Activated CD4-positive, alpha-beta T cell treated with anti-CD3 and anti-CD28 coated beads for 48 hours (primary cell): ENCODE measurements around the gene ARMH4.
"Not testable (repeated sequence)": the region's sequence is repeated elsewhere in the genome, so short reads cannot be mapped to it uniquely, and the experiment has no call there.

Experiments used
- DNase-seq: peaks from one replicate; pipeline ENCODE4 v3.0.0-alpha.2; 2020

The ARMH4 gene

DNA sequence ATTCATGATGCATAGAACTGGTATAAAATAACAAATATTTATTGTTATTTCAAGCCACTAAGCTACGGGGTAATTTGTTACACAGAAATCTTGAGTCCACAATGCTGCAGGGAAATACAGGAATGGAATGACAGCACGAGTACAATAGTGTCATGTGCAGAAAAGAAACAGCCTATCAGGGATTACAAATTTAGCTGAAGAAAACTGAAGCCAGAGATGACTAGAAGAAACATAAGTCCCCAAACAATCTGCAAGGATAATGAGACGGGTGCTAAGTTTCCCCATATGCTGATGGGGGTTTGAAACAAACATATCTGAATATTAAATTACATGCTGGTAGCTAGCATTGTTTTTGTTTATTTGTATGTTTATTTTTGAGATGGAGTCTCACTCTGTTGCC, 8.9 kb downstream of the ARMH4 start:
- no peak for DNase-seq

DNA sequence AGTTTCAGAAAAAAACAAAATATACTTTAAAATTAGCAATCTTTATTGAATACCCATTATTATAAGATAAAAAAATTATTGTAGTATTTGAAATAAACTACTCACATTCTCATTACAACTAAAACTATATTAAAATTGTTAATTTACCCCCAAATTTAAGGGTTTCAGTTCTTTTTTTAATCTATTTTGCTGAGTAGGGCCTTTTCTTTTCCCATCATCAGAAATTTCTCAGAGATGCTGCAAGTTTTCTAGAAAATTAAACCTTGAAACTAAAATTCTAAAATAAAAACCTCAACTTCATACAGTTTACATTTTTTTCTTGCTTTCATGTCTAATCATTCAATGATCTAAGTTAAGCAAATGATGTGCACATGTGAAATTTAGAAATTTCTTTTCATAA, 10.1 kb downstream of the ARMH4 start:
- no peak for DNase-seq

DNA sequence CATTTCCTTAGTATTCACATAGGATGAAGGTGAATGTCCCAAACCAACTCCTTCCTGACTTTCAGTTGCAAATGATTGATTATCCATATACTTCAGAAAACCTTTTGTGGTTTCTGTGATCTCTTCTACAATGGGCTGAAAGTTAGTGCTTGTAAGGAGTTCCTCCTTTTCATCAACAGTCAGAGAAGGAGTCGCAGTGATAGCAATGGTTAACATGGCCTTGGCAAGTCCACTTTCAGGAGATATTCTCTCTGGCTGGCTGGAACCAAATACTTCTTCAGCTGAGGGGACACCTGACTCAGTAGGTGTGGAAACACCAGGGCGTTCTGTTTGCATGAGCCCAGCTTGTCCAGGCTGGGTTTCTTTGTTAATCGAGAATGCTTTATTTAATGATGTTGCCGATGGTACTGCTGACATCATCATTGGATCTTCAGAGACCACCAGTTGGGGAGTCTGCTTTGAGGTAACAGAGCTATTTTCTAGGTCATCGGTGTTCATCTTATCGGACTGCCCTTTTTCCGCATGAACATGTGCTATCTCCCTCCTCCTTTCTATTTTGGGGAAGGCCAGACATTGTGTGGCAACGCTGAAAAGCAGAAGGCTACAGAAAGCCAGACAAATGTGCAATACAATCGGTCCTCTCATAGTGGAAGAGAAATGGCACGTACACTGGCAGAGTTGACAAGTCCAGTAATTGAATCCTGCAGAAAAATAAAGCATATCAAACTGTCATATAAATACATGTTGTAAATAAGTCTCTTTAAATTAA, 13.1 kb downstream of the ARMH4 start:
- no peak for DNase-seq

DNA sequence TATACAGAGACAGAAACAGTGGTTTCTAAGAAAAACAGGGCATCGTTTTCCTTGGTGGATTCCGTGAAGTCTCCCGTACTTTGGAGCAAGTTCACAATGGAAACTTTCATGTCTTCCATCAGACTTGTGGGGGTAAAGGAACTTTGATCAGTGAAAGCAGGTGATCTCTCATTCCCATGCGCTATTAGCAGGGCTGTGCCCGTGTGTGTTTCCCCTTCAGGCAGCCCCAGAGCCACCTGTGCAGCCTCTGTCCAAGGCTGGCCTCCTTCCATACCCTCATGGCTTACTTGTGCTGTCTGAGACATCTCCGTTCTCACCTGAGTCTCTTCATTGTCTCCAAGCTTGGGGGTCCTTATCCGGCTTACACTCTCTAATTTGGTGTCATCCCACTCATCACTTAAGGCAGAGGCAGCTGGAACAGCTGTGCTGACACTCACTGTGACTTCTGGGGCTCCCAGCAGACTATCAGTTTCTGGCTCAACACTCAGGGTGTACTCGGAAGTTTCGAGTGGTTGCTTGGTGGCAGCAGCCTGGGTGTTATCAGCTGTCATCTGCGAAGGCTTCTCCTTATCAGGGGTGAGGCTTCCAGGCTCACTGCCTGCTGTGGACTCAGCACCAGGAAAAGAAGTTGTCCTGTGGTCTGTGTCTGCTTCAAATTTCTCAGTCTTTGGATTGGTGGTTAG, 13.8 kb downstream of the ARMH4 start:
- DNase-seq, result peak; percentile 6

DNA sequence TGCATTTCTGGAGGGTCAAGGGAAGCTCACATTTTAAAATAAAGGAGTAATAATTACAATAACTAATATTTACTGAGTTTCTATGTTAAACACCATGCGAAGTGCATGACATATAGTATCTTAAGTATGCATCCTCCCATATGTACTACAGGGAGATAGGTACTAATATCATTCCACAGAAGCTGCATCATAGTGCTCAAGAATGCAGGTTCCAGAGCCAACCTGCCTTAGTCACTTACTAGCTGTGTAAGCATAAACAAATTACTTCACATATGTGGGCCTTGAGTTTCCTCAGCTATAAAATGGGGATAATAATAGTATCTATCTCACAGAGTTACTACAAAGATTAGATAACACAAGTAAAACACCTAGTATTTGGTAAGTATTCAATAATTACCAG, 18.3 kb downstream of the ARMH4 start:
- DNase-seq, result no peak

DNA sequence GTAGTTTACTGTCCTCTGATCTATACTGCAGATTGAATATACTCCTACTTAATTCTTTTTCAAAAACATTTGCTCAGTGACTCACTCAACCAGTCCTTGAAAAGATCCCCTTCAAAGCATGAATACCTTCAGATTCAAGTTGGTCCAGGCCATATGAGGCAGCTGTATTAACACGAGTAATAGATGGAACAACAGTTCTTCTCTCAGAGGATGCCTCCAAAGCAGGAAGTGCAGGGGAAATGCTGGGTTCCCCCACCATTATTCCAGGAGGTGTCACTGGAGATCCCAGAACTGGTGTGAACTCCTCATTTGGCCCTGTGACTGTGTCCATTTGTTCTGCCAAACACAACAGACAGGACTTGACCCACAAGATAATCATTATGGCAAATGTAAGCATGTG, 20.6 kb downstream of the ARMH4 start:
- no peak for DNase-seq

DNA sequence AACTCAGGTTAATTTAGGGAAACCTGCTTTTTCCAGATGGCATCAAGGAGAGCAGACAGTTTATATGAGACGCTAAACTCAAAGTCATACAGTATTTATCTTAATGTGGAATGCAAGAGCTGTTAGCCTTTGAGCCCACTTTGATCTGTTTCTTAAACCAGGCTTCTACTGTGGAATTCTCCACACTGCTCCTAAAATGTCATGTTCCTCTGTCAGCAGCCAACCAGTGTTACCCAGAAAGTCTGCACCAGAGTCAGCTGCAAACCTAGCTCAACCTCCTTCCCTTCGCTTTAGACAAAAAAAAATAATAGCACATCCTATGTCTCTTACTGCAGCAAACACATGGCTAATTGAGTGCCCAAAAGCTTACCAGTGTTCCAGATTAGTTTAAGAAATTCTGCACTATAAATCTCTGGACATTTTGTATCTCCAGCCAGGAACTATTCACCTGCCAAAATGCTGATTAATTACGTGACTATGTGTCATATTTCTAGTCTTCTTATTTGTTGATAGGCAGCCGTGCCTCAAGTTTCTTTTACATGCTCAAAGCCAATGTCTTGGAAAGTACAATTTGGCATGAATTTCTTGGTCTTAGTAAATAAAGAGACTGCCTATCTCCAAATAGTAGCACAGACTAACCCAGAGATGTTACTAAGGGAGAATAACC, 21.8 kb downstream of the ARMH4 start:
- no peak for DNase-seq

DNA sequence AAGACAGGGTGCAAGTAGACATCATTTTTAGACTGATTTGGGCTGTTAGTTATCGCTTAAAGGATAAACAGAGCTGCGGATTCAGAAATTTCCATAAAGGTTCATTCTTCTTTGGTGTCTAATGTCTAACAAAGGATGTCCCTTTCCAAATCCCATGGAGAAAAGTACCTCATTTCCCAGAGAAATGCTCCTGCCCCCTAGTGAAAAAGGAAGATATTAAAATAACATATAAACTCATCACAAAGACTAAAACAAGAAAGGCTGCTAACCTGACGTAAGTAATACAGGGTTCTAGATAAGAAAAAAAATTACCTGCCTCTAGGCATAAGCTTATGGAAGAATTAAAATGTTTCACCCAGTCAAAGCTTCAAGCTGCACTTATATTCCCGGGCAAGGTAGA, 22.8 kb downstream of the ARMH4 start:
- no peak for DNase-seq

DNA sequence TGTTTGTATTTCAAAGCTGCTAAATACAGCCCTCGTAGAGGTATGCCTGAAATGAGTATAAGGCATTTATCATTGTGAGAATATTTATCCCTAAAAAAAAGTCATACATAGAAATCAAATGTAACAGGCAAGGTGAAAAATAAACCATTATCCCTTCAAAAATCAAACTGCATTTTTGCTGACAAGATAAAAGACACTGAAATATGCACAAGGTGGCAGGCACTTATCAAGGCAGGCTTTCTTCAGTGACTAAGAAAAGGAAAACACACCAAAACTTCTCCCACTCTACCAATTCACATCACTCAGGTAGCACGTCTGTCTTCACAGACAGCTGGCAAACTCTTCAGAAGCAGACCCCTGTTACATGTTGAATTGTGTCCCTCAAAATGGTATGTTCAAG, 23.6 kb downstream of the ARMH4 start:
- DNase-seq, result no peak

DNA sequence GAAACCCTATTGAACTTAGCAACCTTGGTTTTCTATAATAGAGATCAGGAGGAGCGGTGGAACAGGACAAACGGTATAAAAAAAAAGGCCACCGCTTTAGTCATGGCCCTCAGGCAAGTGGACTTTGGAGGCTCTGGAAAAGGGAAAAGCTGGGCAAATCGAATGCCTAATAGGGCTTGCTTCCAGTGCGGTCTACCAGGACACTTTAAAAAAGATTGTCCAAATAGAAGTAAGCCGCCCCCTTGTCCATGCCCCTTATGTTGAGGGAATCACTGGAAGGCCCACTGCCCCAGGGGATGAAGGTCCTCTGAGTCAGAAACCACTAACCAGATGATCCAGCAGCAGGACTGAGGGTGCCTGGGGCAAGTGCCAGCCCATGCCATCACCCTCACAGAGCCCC, 29.5 kb downstream of the ARMH4 start:
- not testable (repeated sequence) for DNase-seq

DNA sequence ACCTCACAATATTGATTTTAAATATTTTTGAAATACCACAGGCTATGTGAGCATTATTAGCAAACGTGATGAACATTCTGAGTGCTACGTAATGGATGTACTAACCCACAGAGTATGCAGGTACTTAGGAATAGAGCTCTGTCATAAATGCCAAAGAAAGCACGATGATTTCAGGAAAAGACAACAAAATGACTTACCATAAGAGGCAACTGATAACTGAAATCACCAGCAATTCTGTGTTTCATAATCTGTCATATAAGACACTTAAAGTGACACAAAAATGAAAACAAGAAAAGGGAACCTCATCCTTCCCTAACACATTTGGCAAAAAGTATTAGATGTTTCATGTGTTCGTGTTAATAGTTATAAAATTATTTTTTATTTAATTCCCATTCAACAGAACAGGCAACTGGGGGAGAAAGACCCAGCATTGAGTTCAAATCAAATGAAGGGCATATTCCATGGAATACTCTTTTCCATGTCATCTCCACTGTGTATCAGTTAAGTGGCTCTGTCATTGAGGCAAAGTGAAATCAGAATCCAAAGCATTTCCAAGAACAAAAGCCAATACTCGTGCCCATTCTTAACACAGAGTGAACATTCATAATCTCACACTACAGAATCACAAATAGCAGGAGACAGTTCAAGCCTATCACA, 30.4 kb downstream of the ARMH4 start:
- no peak for DNase-seq

DNA sequence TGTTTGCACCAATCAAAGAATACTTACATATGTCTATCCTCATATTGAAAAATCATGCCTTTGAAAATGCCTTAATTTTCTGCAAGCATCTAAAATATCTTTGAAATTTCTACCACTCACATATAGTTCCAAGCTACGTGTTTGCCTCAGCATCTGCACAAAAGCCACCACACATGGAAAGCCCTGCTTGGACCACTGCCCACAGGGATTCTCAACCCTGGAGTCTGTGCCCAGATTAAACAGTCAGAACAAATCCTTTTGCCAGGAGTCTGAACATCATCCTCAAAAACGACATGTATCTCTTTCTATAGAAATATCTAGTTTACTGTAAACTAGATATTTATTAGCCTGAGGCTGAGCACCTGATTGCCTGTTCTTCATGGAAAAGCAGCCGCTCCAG, 32.6 kb downstream of the ARMH4 start:
- DNase-seq, result no peak

DNA sequence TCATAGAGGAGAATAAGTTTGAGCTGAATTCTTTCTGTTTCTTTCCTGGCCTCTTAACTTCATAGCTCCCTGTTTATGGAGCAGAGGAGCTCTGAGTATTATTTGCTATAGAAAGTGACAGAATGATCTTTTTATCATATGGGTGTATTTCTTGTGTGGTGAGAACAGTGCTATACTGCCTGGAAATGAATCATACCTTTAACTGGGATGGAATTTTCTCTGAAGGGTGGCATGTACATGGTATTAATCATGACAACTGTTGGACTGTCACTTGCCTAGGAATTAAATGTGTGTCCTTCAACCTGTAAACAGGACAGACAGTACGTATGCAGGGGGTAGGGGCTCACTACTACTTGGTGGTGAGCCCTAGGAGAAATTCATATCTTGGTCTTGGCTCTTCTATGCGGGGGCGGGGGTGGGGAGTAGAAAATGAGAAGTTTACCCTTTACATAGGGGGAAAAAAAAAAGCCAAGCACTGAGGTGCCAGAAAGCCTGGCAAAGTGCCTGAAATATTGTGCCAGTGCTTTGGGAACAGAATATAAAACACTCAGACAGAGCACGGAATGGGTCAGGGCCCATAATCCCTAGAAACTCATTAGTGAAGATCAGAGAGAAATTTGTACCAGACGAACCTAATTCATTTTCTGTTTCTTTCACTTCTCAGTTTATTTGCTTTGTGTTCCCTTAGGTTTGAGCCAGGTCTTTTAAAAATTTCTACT, 33.8 kb downstream of the ARMH4 start:
- DNase-seq, result no peak

DNA sequence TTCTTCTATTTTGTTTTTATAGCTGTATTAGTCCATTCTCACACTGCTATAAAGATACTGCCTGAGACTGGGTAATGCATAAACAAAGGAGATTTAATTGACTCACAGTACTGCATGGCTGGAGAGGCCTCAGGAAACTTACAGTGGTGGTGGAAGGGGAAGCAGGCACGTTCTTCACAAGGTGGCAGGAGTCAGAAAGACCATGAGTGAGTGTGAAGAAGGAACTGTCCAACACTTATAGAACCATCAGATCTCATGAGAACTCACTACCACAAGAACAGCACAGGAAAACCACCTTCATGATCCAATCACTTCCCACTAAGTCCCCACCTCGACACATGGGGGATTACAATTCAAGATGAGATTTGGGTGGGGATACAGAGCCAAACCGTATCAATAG, 42.3 kb downstream of the ARMH4 start:
- DNase-seq, result no peak

DNA sequence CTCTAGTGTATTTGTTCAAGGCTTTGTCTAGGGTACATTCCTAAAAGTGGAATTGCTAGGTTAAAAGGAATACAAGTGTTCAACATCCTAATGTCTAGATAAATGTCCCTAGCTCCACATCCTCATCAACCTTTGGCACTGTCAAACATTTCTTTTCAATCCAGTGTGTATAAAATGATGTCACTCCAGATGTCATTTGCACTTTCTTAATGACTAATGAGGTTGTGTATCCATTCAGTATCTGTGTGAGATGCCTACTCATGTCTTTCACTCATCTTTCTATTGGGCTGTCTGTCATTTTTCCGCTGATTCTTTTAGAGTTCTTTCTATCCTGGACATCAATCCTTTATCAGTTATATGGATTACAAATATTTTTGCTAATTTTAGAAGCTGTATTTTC, 43.3 kb downstream of the ARMH4 start:
- no peak for DNase-seq

DNA sequence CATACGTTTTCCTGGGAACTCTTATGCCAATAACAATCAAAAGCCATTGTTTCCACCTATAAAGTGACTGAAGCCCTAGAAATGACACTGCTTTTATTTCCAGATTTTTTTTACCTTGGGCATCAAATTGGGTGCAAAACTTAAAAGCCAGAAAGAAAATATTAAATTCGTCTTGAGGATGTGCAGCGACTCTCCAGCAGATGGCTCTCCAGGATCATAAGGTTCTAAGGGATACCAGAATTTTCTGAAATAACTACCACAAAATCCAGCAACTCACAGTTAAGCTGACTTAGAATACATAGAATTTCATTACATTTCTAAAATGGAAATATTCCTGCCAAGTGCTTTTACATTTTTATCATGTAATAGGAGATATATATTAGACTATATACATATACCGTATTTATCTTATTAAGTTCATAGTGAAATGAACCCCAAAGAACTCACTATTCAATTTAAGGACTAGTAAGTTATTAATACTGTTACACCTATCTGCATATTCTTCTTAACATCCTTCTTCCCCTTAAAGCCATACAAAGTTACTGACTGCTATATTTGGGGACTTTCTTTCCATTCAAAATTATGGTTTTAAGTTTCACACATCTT, 44.0 kb downstream of the ARMH4 start:
- DNase-seq, result peak; percentile 47

DNA sequence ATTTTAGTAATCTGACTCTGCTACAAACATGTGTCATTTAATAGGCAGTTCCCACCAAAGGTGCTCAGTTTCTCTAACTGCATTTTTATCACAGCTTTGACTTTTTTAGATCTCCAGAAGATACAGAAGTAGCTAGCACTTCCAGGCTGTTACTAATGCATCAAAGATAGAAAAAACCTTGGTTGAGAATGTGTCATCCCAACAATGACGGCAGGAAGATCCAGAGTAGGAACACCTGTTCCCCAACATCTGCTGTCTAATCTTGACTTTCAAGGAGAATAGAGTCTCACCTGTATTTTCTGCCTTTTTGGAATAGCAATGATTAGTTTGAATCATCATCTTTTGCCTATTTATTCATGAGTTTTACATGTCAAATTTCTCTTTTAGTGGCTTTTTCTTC, 45.0 kb downstream of the ARMH4 start:
- DNase-seq, result no peak

DNA sequence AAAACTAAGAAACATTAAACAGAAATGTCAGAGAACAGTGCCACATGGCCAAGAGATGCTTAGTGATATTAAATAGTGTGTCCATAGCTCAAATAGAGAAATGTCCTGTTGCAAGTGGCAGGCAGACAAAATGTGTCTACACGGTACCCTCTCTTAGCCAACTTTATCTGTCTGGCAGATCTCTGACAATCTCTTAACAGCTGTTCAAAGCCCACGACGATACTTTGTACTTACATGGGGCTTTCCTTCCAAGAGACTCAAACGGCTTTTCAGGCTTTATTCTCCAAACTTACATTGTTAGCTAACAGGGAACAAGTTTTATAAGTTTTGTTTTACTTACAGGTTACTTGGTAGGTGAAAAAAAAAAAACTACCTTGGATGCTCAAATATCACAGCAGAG, 45.6 kb downstream of the ARMH4 start:
- no peak for DNase-seq

DNA sequence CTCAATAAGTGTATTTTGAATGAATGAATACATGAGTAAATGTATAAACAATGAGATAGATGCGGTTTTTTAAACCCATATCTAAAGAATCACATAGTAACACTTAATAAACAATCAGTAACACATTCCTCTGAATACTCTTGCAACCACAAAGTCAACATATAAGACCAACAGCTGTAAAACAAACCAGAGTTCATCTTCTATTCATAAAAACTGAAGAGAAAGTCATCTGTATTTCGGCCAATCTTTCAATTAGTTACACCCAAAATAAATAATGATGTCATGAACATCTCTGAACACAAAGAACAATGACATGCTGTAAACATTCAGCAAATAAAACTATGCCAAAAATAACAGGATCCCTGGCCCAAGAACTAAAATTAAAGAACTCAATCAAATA, 47.2 kb downstream of the ARMH4 start:
- DNase-seq, result no peak

DNA sequence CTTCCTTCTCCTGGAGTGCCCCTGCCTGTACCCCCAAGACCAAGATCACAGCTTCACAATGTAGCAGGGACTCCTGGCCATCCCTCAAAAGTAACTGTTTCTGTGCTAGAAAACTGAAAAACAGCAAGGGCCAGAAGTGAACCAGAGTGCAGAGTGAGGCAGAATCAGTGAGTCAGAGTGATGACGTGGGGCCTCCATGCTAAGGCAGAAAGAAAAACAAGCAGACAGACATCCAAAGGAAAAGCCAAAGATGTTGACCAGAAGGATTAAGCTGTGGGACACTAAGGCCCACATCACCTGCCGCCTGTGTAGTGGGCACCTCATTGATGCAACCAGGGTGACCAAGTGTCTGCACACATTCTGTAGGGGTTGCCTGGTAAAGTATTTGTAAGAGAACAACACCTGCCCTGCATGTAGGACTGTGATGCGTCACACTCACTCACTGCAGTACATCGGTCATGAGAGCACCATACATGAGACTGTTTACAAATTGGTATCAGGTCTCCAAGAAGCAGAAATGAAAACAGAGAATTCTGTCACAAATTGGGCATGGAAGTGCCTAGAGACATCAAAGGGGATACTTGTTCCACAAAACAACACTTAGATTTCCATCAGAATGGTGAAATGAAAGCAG, 51.2 kb downstream of the ARMH4 start:
- no peak for DNase-seq

DNA sequence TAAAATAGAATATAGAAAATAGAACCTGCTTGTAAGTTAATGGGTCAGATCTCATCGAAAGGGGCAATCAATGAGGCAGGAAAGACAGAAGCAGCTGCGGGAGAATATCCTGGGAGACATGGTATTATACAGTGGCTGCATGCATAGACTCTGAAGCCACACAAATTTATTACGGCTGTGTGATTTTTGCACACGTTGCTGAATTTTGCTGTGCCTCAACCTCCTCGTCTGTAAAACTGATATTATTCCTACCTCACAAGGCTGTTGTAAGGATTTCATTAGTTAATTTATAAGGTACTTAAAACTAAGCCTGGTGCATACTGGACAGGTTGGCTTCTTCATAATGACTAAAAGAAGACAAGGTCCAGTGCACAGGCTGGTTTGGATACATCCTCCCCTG, 52.3 kb downstream of the ARMH4 start:
- DNase-seq, result no peak

DNA sequence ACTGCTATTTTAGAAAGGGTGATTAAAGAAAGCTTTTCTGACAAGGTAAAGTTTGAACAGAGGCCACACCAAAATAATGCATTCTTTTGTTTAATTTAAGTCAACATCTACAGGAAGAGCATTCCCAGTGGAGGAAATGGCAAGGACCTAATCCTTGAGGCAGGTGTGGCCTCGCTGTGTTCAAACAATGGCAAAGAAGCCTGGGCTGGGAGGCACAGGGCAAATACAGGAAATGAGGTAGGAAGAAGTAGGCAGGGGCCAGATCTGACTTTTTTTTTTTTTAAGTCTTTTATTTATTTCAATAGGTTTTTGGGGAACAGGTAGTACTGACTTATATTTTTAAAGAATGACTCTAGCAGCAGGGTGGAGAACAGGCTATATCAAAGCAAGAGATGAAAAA, 53.5 kb downstream of the ARMH4 start:
- no peak for DNase-seq
